B cell (primary cell): Measurements from ENCODE around the gene MSH3. TPM values are rescaled to one million over a fixed set of nuclear protein-coding genes. Genes with fewer than 3 reads are reported as not detected.
"Not testable (repeated sequence)": the region's sequence is repeated elsewhere in the genome, so short reads cannot be mapped to it uniquely, and the experiment has no call there.

Experiments used
- ATAC-seq: fragments of 200-7000 bp; cut with Tn5 transposase; one replicate; pipeline ENCODE4 v1.10.0; 2021; ENCODE audit warnings: low read depth, mild to moderate bottlenecking, moderate number of reproducible peaks, moderate library complexity
- CTCF ChIA-PET: fragments of 350-600 bp; sonication (Branson Sonifier 250); formaldehyde crosslinking; loops from one replicate; lab custom pipeline; 2021; ENCODE audit warnings: antibody characterized with exemption, inconsistent platforms; lab: Charles Lee
- POLR2A ChIA-PET: fragments of 350-600 bp; sonication (Branson Sonifier 250); formaldehyde crosslinking; loops from one replicate; lab custom pipeline; 2021; ENCODE audit warnings: antibody characterized with exemption; lab: Charles Lee
- DNase-seq: peaks from one replicate; pipeline ENCODE4 v3.0.0; 2013
- H2AFZ ChIP-seq: 2 replicates; pipeline ENCODE4 v1.6.1; 2012; ENCODE audit warnings: mild to moderate bottlenecking, low read depth, low read length; ENCODE audit not compliant: insufficient read depth, poor library complexity, severe bottlenecking
- H3K27ac ChIP-seq, 2 donors: 1 replicate in 1 of 2; 2 replicates in 1 of 2; pipeline ENCODE4 v1.5.1; 2012 to 2013; ENCODE audit warnings: low read length in 2 of 2, mild to moderate bottlenecking in 2 of 2, moderate library complexity in 1 of 2
- H3K27me3 ChIP-seq, 4 experiments: fragments of 200-600 bp in 1 of 4; sonication (generic) in 1 of 4; replicated peaks in 1 of 4; 1 replicate in 2 of 4; 2 replicates in 2 of 4; pipeline versions ENCODE4 v1.6.1 to v1.7.0; 2013 to 2016; ENCODE audit warnings: low read length in 3 of 4, mild to moderate bottlenecking in 2 of 4, mixed read lengths in 1 of 4, moderate library complexity in 1 of 4; ENCODE audit not compliant: insufficient read depth in 4 of 4, control insufficient read depth in 3 of 4; ENCODE audit errors: control extremely low read depth in 1 of 4
- H3K36me3 ChIP-seq, 2 experiments: replicated peaks in 1 of 2; 1 replicate in 1 of 2; 2 replicates in 1 of 2; pipeline versions ENCODE4 v1.6.1 to v1.7.1; 2013; ENCODE audit warnings: low read length in 1 of 2; ENCODE audit not compliant: insufficient read depth in 2 of 2, control insufficient read depth in 1 of 2; ENCODE audit errors: control extremely low read depth in 1 of 2, extremely low read depth in 1 of 2
- H3K4me1 ChIP-seq, 2 donors: fragments of 200-600 bp in 1 of 2; sonication (generic) in 1 of 2; 1 replicate in 1 of 2; 2 replicates in 1 of 2; pipeline versions ENCODE4 v1.5.1 to v1.6.1; 2013 to 2017; ENCODE audit warnings: low read length in 2 of 2; ENCODE audit not compliant: control insufficient read depth in 2 of 2, insufficient read depth in 2 of 2
- H3K4me2 ChIP-seq: replicated peaks from 2 replicates; pipeline ENCODE3; 2012; ENCODE audit warnings: mild to moderate bottlenecking, low read depth, low read length; ENCODE audit not compliant: poor library complexity, severe bottlenecking
- H3K4me3 ChIP-seq, 5 experiments: fragments of 200-600 bp in 1 of 5; sonication (generic) in 1 of 5; 1 replicate in 3 of 5; 2 replicates in 2 of 5; pipeline versions ENCODE4 v1.5.1 to v1.7.0; 2011 to 2016; ENCODE audit warnings: low read length in 4 of 5, mild to moderate bottlenecking in 4 of 5, low read depth in 2 of 5, control low read depth in 1 of 5, moderate library complexity in 1 of 5; ENCODE audit not compliant: insufficient read depth in 1 of 5; ENCODE audit errors: control extremely low read depth in 1 of 5, extremely low read depth in 1 of 5
- H3K79me2 ChIP-seq: fragments of 200-600 bp; sonication (generic); one replicate; pipeline ENCODE4 v1.6.0; 2016; ENCODE audit warnings: low read length; ENCODE audit not compliant: control insufficient read depth, insufficient read depth
- H3K9ac ChIP-seq: fragments of 200-600 bp; sonication (generic); 2 replicates; pipeline ENCODE4 v1.6.1; 2017; ENCODE audit warnings: mild to moderate bottlenecking, low read length, moderate library complexity
- H3K9me3 ChIP-seq, 3 donors: one replicate each; pipeline versions ENCODE4 v1.6.1 to v1.7.1; 2013; ENCODE audit warnings: low read length in 2 of 3; ENCODE audit not compliant: control insufficient read depth in 2 of 3, insufficient read depth in 1 of 3; ENCODE audit errors: control extremely low read depth in 1 of 3
- H4K20me1 ChIP-seq: 2 replicates; pipeline ENCODE4 v1.6.0; 2012; ENCODE audit warnings: mild to moderate bottlenecking, low read length; ENCODE audit not compliant: insufficient read depth, control insufficient read depth, poor library complexity, severe bottlenecking
- H3K27ac Mint-ChIP-seq: one replicate; pipeline ENCODE4 v1.8.0; 2021; ENCODE audit warnings: mixed read lengths
- H3K27me3 Mint-ChIP-seq: one replicate; pipeline ENCODE4 v1.8.0; 2021; ENCODE audit warnings: mixed read lengths
- H3K4me1 Mint-ChIP-seq: one replicate; pipeline ENCODE4 v1.8.0; 2021; ENCODE audit warnings: mixed read lengths
- H3K4me3 Mint-ChIP-seq: one replicate; pipeline ENCODE4 v1.8.0; 2021; ENCODE audit warnings: mixed read lengths
- H3K9me3 Mint-ChIP-seq: one replicate; pipeline ENCODE4 v1.8.0; 2022; ENCODE audit warnings: mixed read lengths; ENCODE audit not compliant: insufficient read depth
- WGBS: methylation state at CpG from one replicate; pipeline ENCODE4 v1.1.5; 2013; ENCODE audit warnings: missing lambda C conversion rate; ENCODE audit not compliant: insufficient coverage; 5-methylcytosine and 5-hydroxymethylcytosine counted together
- intact Hi-C: fragments of 100-400 bp; cut with micrococcal nuclease; formaldehyde crosslinking; loops from one replicate; pipeline ENCODE4 v1.10.0; 2022
- polyA plus RNA-seq: library from polyadenylated mRNA; depleted of rRNA; stranded (reverse); fragments of >200 nt; gene quantifications from 2 replicates; pipeline ENCODE4 v1.2.3, GENCODE V29; 2012
- total RNA-seq, 2 donors: library from RNA; stranded (reverse); fragments of 120-200 nt in 1 of 2; gene quantifications; 1 replicate in 1 of 2; 2 replicates in 1 of 2; pipeline versions ENCODE4 v1.2.3 to v1.2.4, GENCODE V29; 2013 to 2022

Gene MSH3
- total and polyA plus RNA-seq, 2 donors (not counting 1 experiment from before 2014, with no cell fraction given), result 3.5 to 26.3 TPM

DNA sequence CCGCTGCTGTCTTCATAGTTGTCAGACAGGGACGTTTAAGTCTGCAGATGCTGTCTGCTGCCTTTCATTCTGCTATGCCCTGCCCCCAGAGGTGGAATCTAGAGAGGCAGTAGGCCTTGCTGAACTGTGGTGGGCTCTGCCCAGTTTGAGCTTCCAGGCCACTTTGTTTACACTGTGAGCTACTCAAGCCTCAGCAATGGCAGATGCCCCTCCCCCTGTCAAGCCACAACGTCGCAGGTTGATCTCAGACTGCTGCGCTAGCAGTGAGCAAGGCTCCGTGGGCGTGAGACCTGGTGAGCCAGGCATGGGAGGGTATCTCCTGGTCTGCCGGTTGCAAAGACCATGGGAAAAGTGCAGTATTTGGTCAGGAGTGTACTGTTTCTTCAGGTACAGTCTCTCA lies 192.0 kb downstream of the MSH3 start:
- H3K27me3 Mint-ChIP-seq, H3K4me1 Mint-ChIP-seq, H4K20me1 ChIP-seq, H3K9me3 Mint-ChIP-seq, H3K4me3 Mint-ChIP-seq, intact Hi-C loops, ATAC-seq, POLR2A ChIA-PET, H3K27me3 ChIP-seq, CTCF ChIA-PET, DNase-seq, H3K4me3 ChIP-seq, H3K79me2 ChIP-seq, H3K9ac ChIP-seq, H3K27ac Mint-ChIP-seq, H2AFZ ChIP-seq, H3K27ac ChIP-seq, H3K4me1 ChIP-seq, H3K4me2 ChIP-seq: not testable (repeated sequence)
- H3K36me3 ChIP-seq, result peaks cover 0 to 12% of the 10 kb centered on the region in 2 experiments
- peaks cover 0 to 24% (median 13%) of the 10 kb centered on the region in 3 donors for H3K9me3 ChIP-seq
- 92% methylated on average over 8 of the region's 8 CpGs for WGBS

DNA sequence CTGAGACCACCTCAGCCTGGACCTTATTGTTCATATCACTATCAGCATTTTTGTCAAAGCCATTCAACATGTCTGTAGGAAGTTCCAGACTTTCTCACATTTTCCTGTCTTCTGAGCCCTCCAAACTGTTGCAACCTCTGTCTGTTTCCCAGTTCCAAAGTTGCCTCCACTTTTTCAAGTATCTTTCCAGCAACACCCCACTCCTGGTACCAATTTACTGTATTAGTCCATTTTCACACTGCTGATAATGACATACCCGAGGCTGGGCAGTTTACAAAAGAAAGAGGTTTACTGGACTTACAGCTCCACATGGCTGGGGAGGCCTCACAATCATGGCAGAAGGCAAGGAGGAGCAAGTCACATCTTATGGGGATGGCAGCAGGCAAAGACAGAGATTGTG lies 195.7 kb downstream of the MSH3 start:
- H3K27ac Mint-ChIP-seq, intact Hi-C loops, H3K27me3 ChIP-seq, H3K27me3 Mint-ChIP-seq, ATAC-seq, H3K27ac ChIP-seq, H3K4me1 ChIP-seq, H3K79me2 ChIP-seq, H2AFZ ChIP-seq, H3K9me3 Mint-ChIP-seq, CTCF ChIA-PET, H3K4me3 ChIP-seq, H3K4me1 Mint-ChIP-seq, H3K4me3 Mint-ChIP-seq, H4K20me1 ChIP-seq, H3K9ac ChIP-seq, POLR2A ChIA-PET, H3K4me2 ChIP-seq, DNase-seq: not testable (repeated sequence)
- Histone ChIP-seq H3K9me3 (peaks cover 0 to 24% (median 13%) of the 10 kb centered on the region in 3 donors), H3K36me3 (peaks cover 0 to 19% of the 10 kb centered on the region in 2 experiments)
- WGBS, result no CpG with 5 or more reads among the region's 1 CpG
